GM23338 (cell line): ENCODE data around the gene TAOK1. TPM values are rescaled to one million over a fixed set of nuclear protein-coding genes. Genes with fewer than 3 reads are reported as not detected.

Source experiments
- ATAC-seq: fragments of 200-7000 bp; cut with Tn5 transposase; 3 replicates; pipeline ENCODE4 v1.9.1; 2020
- DNase-seq: peaks from one replicate; pipeline ENCODE4 v3.0.0-alpha.2; 2015; ENCODE audit warnings: low spot score
- H2AFZ ChIP-seq: fragments of 200-600 bp; sonication (generic); 2 replicates; pipeline ENCODE4 v1.8.0; 2016; ENCODE audit warnings: antibody characterized with exemption, mild to moderate bottlenecking, moderate library complexity
- H3F3A ChIP-seq: fragments of 200-600 bp; sonication (generic); replicated peaks from 2 replicates; pipeline ENCODE4 v1.8.0; 2017; ENCODE audit warnings: antibody characterized with exemption, mixed run types, low read depth
- H3K27ac ChIP-seq: fragments of 200-600 bp; sonication (generic); 2 replicates; pipeline ENCODE4 v1.6.1; 2016; ENCODE audit warnings: low read depth
- H3K27me3 ChIP-seq: fragments of 200-600 bp; sonication (generic); 2 replicates; pipeline ENCODE4 v1.8.0; 2016; ENCODE audit warnings: mild to moderate bottlenecking, mixed run types, moderate library complexity; ENCODE audit not compliant: insufficient read depth
- H3K36me3 ChIP-seq: fragments of 200-600 bp; sonication (generic); 2 replicates; pipeline ENCODE4 v1.8.0; 2016; ENCODE audit warnings: mild to moderate bottlenecking; ENCODE audit not compliant: insufficient read depth
- H3K4me1 ChIP-seq: fragments of 200-600 bp; sonication (generic); 2 replicates; pipeline ENCODE4 v1.8.0; 2016; ENCODE audit warnings: mild to moderate bottlenecking, moderate library complexity; ENCODE audit not compliant: insufficient read depth
- H3K4me2 ChIP-seq: fragments of 200-600 bp; sonication (generic); 2 replicates; pipeline ENCODE4 v1.7.1; 2017; ENCODE audit warnings: mixed run types
- H3K4me3 ChIP-seq: fragments of 200-600 bp; sonication (generic); 2 replicates; pipeline ENCODE4 v1.6.1; 2016; ENCODE audit warnings: mixed run types
- H3K79me2 ChIP-seq: fragments of 200-600 bp; sonication (generic); replicated peaks from 2 replicates; pipeline ENCODE4 v1.8.0; 2017; ENCODE audit warnings: mild to moderate bottlenecking; ENCODE audit not compliant: insufficient read depth
- H3K9me2 ChIP-seq: fragments of 200-600 bp; sonication (generic); 2 replicates; pipeline ENCODE4 v1.8.0; 2017; ENCODE audit not compliant: insufficient read depth
- H4K20me1 ChIP-seq: fragments of 200-600 bp; sonication (generic); replicated peaks from 2 replicates; pipeline ENCODE4 v1.8.0; 2017; ENCODE audit warnings: mild to moderate bottlenecking; ENCODE audit not compliant: insufficient read depth
- H3K27ac Mint-ChIP-seq: 2 replicates; pipeline ENCODE4 v1.8.0; 2020; ENCODE audit warnings: inconsistent platforms, mild to moderate bottlenecking, moderate library complexity, mixed read lengths
- H3K27me3 Mint-ChIP-seq: 3 replicates; pipeline ENCODE4 v1.8.0; 2022; ENCODE audit warnings: low read depth, mild to moderate bottlenecking, moderate library complexity, mixed read lengths, inconsistent platforms; ENCODE audit not compliant: insufficient read depth, poor library complexity
- H3K36me3 Mint-ChIP-seq: 3 replicates; pipeline ENCODE4 v1.8.0; 2021; ENCODE audit warnings: low read depth, mild to moderate bottlenecking, inconsistent platforms, moderate library complexity, mixed read lengths
- H3K4me1 Mint-ChIP-seq: 3 replicates; pipeline ENCODE4 v1.8.0; 2020; ENCODE audit warnings: mild to moderate bottlenecking, inconsistent platforms, mixed read lengths
- H3K4me3 Mint-ChIP-seq: 3 replicates; pipeline ENCODE4 v1.8.0; 2021; ENCODE audit warnings: moderate library complexity, mild to moderate bottlenecking, inconsistent platforms, mixed read lengths
- H3K9me3 Mint-ChIP-seq: 3 replicates; pipeline ENCODE4 v1.8.0; 2020; ENCODE audit warnings: moderate library complexity, mild to moderate bottlenecking, inconsistent platforms, mixed read lengths
- CREB1 ChIP-seq: fragments of 250-450 bp; sonication (Bioruptor Pico); IDR thresholded peaks from 2 replicates; pipeline ENCODE4 v1.5.0; 2020; ENCODE audit warnings: low read depth, mild to moderate bottlenecking, moderate library complexity
- CTCF ChIP-seq, 2 experiments: fragments of 200-600 bp in 1 of 2; sonication (generic) in 1 of 2; conservative IDR thresholded peaks; 2 replicates each; pipeline versions ENCODE4 v1.5.1 to v1.6.1; 2016 to 2017; ENCODE audit warnings: antibody characterized with exemption in 2 of 2, low read depth in 2 of 2, mild to moderate bottlenecking in 2 of 2, moderate library complexity in 1 of 2
- ETS1 ChIP-seq: IDR thresholded peaks from 2 replicates; pipeline ENCODE4 v1.6.1; 2016; ENCODE audit warnings: antibody characterized with exemption
- EZH2 ChIP-seq: fragments of 200-600 bp; sonication (generic); IDR thresholded peaks from one replicate; pipeline ENCODE4 v1.8.0; 2017; ENCODE audit warnings: antibody characterized with exemption, mild to moderate bottlenecking, low read depth; ENCODE audit not compliant: unreplicated experiment
- EZH2phosphoT487 ChIP-seq: fragments of 200-600 bp; sonication (generic); IDR thresholded peaks from one replicate; pipeline ENCODE4 v1.8.1; 2018; ENCODE audit warnings: antibody characterized with exemption; ENCODE audit not compliant: unreplicated experiment
- JUNB ChIP-seq: IDR thresholded peaks from one replicate; pipeline ENCODE4 v1.6.1; 2016; ENCODE audit warnings: antibody characterized with exemption; ENCODE audit not compliant: unreplicated experiment
- NANOG ChIP-seq: IDR thresholded peaks from 2 replicates; pipeline ENCODE4 v1.6.1; 2016; ENCODE audit warnings: antibody characterized with exemption, borderline replicate concordance
- POLR2AphosphoS5 ChIP-seq: IDR thresholded peaks from 2 replicates; pipeline ENCODE4 v1.6.1; 2016; ENCODE audit warnings: antibody characterized with exemption, low read depth
- REST ChIP-seq: IDR thresholded peaks from one replicate; pipeline ENCODE4 v1.6.1; 2018; ENCODE audit warnings: antibody characterized with exemption; ENCODE audit not compliant: unreplicated experiment
- STAT1 ChIP-seq: IDR thresholded peaks from one replicate; pipeline ENCODE4 v1.6.1; 2016; ENCODE audit warnings: antibody characterized with exemption; ENCODE audit not compliant: unreplicated experiment
- ZNF114 ChIP-seq: fragments of 250-450 bp; sonication (Bioruptor Pico); IDR thresholded peaks from 2 replicates; pipeline ENCODE4 v1.5.0; 2020; ENCODE audit warnings: mild to moderate bottlenecking, moderate library complexity
- ZNF331 ChIP-seq: fragments of 250-450 bp; sonication (Bioruptor Pico); IDR thresholded peaks from 2 replicates; pipeline ENCODE4 v1.5.0; 2020; ENCODE audit warnings: low read depth, mild to moderate bottlenecking, moderate library complexity
- ZNF462 ChIP-seq: fragments of 250-450 bp; sonication (Bioruptor Pico); IDR thresholded peaks from 2 replicates; pipeline ENCODE4 v1.5.0; 2020; ENCODE audit warnings: mild to moderate bottlenecking, moderate library complexity
- polyA plus RNA-seq: library from polyadenylated mRNA; unstranded; fragments of >200 nt; fragmentation: Nextera tagmentation; extraction: Ambion mirVana; gene quantifications from 2 replicates; pipeline ENCODE4 v1.2.1, GENCODE V29; 2016
- total RNA-seq: library from RNA; depleted of rRNA; stranded (reverse); fragments of >200 nt; shearing (Covaris generic); gene quantifications from 2 replicates; pipeline ENCODE4 v1.2.3, GENCODE V29; 2014

Gene TAOK1
- total and polyA plus RNA-seq, 2 experiments from 2014 or later: 19.4 to 69.8 TPM

- Mint-ChIP-seq H3K4me1 (no peaks in the 10 kb centered on the region), H3K27me3 (no peaks in the 10 kb centered on the region), H3K9me3 (no peaks in the 10 kb centered on the region), H3K4me3 (no peak overlapping the region), H3K36me3 (peaks cover 65% of the 10 kb centered on the region), H3K27ac (no peak overlapping the region)
- Histone ChIP-seq H3K36me3 (peaks cover 30% of the 10 kb centered on the region), H3K4me2 (no peak overlapping the region), H3F3A (no peaks in the 10 kb centered on the region), H3K27me3 (no peaks in the 10 kb centered on the region), H3K4me3 (no peak overlapping the region), H3K27ac (0 out of 2 replicates have a peak overlapping the region, but pooled peaks have one; percentile 45), H2AFZ (no peak overlapping the region), H3K9me2 (no peaks in the 10 kb centered on the region), H3K4me1 (no peaks in the 10 kb centered on the region), H4K20me1 (peaks cover 9% of the 10 kb centered on the region; the same call in 1 of the 2 replicates), H3K79me2 (no peaks in the 10 kb centered on the region; the same call in 1 of the 2 replicates)
- TF ChIP-seq EZH2phosphoT487 (no peak), ZNF331 (CRISPR knock-in tag) (no peak), ZNF462 (no peak), NANOG (no peak), ETS1 (no peak), STAT1 (no peak), EZH2 (no peak), ZNF114 (CRISPR knock-in tag) (no peak), CTCF (conservative IDR thresholded peaks at IDR 0.05; ENCODE audit: low read depth in 2 of 2) (no peak), JUNB (no peak), CREB1 (CRISPR knock-in tag) (no peak), REST (no peak), POLR2AphosphoS5 (no peak)
- ATAC-seq: no peak
- no peak for DNase-seq
Observed at GRCh38 chr17:29518359-29518758, 128.2 kb downstream of the TAOK1 start.
